ENCODE measurements around the gene WEE2. TPM values are rescaled to one million over a fixed set of nuclear protein-coding genes. Genes with fewer than 3 reads are reported as not detected.

WEE2 gene
- total RNA-seq, 4 donors from 2014 or later, result not detected

DNA sequence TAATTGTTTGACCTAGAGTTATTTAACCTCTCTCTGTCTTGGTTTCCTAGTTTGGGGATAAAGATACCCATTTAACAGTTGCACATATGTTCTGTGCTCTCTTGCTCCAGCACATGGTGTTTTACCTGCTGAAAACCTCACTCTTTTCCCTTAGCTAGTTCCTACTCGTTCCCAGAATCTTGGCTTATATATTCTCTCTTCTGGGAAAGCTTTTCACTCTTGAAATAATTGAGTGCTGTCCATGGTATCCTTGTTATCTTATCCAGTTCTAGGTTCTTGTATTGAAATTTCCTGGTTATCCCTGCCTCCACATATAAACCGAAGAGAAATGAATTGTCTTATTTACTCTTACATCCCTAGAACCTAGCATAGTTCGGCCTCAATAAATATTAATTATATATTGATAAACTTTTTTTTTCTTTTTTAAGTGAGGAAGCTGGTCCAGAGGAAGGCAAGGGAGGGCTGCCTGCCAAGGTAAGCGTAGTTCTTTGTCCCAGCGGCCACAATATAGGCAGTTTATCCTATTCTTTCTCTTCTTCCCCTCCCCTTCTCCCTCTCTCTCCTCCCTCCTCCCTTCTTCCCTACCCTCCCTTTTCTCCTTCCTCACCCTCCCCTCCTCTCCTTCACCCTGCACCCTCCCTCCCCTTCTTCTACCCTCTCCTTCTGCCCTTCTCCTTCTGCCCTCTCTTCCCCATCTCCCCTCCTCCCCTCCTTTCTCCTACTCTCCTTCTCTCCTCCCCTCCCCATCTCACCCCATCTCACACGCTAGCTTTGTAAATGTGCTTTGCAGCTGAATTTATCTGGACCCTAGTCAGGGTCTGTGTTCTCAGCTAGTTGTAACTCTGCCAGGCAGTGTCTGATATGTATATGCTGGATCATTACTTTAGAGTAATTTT is 7.9 kb downstream of the WEE2 start:
- TF ChIP-seq, protein P1, sequence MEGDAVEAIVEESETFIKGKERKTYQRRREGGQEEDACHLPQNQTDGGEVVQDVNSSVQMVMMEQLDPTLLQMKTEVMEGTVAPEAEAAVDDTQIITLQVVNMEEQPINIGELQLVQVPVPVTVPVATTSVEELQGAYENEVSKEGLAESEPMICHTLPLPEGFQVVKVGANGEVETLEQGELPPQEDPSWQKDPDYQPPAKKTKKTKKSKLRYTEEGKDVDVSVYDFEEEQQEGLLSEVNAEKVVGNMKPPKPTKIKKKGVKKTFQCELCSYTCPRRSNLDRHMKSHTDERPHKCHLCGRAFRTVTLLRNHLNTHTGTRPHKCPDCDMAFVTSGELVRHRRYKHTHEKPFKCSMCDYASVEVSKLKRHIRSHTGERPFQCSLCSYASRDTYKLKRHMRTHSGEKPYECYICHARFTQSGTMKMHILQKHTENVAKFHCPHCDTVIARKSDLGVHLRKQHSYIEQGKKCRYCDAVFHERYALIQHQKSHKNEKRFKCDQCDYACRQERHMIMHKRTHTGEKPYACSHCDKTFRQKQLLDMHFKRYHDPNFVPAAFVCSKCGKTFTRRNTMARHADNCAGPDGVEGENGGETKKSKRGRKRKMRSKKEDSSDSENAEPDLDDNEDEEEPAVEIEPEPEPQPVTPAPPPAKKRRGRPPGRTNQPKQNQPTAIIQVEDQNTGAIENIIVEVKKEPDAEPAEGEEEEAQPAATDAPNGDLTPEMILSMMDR (IDR thresholded peaks at IDR 0.05; ENCODE audit: low read depth), result no peak

DNA sequence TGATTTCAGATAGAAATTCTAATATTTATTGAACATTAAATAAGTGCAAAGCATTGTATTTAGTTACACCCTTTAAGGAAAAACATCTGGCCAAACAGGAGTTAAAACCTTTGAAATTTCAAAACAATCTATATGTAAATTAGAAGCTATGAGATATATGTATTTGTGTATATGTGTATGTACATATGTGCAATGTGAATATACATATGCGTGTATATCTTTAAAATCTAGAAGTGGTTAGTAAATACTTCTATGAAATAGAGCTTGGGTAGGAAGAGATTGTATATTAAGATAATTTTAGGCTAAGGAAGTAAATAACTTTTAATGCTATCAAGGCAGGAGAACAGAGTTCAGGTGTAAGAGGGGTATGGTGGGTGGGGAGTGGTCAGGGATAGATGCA is 9.3 kb downstream of the WEE2 start:
- TF ChIP-seq, protein P1 (IDR thresholded peaks at IDR 0.05; ENCODE audit: low read depth), result no peak

DNA sequence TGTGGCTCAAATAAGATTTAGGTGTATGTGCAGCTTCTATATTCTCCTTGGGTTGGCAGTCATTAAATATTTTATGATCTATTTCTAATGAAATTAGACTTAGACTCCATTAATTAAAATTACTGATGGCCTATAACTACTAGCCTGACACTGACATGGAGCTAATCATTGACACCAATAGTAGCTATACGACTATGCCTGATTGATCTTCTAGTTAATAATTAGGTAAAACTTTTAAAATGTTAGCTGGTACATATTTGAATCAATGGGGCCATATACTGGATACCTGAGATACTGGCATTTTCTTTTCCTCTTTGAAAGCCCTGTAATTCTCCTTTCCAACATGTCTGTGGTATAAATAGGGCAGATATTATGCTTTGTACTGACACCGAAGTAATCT is 14.4 kb downstream of the WEE2 start:
- TF ChIP-seq, protein P1 (IDR thresholded peaks at IDR 0.05; ENCODE audit: low read depth), result no peak

DNA sequence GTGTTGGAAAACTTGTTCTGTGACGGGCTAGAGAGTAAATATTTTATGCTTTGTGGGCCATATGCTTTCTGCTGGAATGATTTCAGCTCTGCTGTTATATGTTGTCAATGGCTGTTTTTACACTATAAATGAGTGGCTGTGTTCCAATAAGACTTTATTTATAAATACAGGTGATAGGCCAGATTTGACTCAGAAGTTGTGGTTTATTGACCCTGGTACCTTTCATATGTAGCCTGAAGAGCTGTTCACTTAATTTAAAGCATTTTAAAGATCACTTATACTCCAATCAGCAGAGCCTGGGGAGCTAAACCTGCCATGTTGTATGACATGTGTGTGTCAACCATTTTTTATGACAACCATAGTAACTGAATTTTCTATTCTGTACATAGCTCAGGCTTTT is 20.9 kb downstream of the WEE2 start:
- TF ChIP-seq, protein P1 (IDR thresholded peaks at IDR 0.05; ENCODE audit: low read depth), result no peak

DNA sequence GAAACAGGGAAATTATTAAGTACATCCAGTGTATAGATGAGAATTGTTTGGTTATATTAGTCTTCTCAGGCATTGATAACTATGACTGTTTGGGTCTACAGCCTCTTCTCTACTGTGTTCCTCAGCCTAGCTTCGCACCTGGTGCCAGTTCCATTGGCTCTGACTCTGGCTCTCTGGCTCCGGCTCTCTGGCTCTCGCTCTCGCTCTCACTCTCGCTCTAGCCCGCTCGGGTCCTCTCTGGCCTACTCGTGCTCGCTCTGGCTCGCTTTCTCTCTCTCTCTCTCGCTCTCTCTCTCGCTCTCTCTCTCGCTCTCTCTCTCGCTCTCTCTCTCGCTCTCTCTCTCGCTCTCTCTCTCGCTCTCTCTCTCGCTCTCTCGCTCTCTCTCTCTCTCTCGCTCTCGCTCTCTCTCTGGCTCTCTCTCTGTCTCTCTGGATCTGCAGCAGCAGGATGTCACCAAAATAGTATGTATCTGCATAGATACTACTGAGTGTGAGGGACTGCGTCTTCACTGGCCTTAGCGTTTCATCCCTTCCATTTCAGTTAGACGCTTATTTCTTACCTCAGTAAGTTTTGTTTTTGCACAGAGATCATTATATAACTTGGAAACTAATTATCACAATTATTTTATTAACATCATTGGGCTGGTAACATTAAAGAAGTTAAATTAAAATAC is 23.5 kb downstream of the WEE2 start:
- TF ChIP-seq, protein P1 (IDR thresholded peaks at IDR 0.05; ENCODE audit: low read depth), result no peak

DNA sequence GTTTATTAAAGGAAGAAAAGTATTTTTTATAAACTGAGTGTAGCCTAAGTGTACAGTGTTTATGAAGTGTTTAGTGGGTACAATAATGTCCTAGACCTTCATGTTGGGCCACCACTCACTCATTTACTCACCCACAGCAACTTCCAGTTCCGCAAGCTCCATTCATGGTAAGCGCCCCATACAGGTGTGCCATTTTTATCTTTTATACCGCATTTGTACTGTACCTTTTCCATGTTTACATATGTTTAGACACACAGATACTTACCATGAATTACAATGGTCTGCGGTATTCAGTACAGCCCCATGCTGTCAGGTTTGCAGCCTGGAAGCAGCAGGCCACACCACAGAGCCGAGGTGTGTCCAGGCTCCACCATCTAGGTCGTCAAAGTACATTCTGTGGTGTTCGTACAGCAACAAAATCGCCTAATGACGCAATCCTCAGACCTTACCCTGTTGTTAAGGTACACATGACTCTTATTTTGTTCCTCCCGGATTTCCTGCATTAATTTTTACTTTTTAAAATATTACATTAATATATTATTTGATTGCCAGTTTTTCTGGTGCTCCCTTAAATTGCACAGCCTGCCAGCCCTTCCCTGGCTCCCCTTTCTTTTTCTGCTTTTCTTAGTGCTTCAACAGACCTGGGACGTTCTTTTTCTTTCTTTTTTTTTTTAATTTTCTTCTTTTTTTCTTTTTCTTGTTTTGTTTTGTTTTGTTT is 29.1 kb downstream of the WEE2 start:
- TF ChIP-seq, protein P1 (IDR thresholded peaks at IDR 0.05; ENCODE audit: low read depth), result no peak
